ENCODE measurements around the gene SMIM30.

DNA sequence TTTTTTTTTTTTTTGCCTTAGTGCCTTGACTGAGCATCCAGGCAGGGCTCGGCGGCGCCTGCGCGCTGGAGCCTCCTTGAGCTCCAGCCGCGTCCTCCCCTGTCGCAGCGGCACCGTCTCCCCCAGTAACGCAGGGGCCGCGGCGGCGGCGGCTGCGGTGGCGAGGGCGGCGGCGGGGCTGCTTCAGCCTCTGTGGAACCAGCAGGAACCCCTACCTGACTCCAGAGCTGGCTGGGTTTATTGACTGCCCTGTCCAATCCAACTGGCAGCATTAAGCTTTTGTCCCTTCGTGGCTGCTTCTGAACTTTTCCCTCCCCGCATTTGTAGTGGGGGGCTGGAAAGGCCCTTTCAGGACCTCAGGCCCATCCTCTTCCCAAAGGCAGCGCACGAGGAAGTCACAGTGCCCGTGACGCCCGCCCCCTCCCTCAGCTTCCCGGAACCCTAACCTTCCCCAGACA is 31.9 kb downstream of the SMIM30 start, which contains the start of gene GPR85:
- no peak for TF ChIP-seq POLR2A (IDR thresholded peaks at IDR 0.05)
- TF ChIP-seq, protein P1, sequence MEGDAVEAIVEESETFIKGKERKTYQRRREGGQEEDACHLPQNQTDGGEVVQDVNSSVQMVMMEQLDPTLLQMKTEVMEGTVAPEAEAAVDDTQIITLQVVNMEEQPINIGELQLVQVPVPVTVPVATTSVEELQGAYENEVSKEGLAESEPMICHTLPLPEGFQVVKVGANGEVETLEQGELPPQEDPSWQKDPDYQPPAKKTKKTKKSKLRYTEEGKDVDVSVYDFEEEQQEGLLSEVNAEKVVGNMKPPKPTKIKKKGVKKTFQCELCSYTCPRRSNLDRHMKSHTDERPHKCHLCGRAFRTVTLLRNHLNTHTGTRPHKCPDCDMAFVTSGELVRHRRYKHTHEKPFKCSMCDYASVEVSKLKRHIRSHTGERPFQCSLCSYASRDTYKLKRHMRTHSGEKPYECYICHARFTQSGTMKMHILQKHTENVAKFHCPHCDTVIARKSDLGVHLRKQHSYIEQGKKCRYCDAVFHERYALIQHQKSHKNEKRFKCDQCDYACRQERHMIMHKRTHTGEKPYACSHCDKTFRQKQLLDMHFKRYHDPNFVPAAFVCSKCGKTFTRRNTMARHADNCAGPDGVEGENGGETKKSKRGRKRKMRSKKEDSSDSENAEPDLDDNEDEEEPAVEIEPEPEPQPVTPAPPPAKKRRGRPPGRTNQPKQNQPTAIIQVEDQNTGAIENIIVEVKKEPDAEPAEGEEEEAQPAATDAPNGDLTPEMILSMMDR (IDR thresholded peaks at IDR 0.05): no peak
- no peak for TF ChIP-seq EP300 (IDR thresholded peaks at IDR 0.05)
- TF ChIP-seq POLR2AphosphoS5 (IDR thresholded peaks at IDR 0.05): no peak
